Measurements from ENCODE around the gene ERI3.

- TF ChIP-seq POLR2A (IDR thresholded peaks at IDR 0.05; ENCODE audit: low read depth, low read length): no peak
- TF ChIP-seq POLR2AphosphoS5 (IDR thresholded peaks at IDR 0.05; ENCODE audit: low read depth, low read length): no peak
- no peak for TF ChIP-seq TAF1 (IDR thresholded peaks at IDR 0.05; ENCODE audit: borderline replicate concordance, low read depth, low read length)
Measured at GRCh38 chr1:44288883-44289282, 66.2 kb downstream of the ERI3 start.

Measured in GM12892 (cell line).